ENCODE data around the gene GOLPH3L.

DNA sequence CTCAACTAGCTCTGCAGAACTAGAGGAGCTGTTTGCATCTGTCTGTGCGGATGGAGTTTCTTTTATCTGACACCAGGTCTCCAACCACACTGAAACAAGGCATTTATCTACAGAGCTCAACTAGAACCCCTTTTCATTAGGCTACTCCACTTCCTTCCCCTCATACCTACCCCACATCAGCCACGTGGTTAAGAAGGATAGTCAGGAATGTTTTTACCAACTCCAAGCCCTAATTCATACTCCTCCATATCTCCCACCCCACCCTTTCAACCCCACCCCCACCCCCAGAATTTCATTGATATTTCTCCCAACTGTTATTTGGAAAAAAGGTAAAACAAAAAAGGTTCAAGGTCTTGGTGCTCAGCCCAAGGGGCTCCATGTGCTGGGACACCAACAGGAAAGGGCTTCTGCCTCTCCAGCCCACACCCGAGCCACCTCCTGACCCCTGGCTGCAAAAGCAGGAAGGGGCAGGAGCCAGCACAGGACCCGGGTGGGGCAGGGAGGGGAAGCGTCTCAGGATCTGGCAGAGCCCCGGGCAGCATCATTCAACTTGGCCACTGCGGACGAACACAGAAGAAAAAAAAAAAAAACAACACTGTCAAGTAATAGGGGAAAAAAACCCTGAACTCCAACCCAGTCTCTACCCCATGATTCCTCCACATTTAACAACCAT lies 74.5 kb downstream of the GOLPH3L start:
- no peak for TF ChIP-seq EZH2 (IDR thresholded peaks at IDR 0.05; ENCODE audit: low read length, unreplicated experiment)
- TF ChIP-seq, protein P1, sequence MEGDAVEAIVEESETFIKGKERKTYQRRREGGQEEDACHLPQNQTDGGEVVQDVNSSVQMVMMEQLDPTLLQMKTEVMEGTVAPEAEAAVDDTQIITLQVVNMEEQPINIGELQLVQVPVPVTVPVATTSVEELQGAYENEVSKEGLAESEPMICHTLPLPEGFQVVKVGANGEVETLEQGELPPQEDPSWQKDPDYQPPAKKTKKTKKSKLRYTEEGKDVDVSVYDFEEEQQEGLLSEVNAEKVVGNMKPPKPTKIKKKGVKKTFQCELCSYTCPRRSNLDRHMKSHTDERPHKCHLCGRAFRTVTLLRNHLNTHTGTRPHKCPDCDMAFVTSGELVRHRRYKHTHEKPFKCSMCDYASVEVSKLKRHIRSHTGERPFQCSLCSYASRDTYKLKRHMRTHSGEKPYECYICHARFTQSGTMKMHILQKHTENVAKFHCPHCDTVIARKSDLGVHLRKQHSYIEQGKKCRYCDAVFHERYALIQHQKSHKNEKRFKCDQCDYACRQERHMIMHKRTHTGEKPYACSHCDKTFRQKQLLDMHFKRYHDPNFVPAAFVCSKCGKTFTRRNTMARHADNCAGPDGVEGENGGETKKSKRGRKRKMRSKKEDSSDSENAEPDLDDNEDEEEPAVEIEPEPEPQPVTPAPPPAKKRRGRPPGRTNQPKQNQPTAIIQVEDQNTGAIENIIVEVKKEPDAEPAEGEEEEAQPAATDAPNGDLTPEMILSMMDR (conservative IDR thresholded peaks at IDR 0.05; ENCODE audit: low read depth, low read length), result no peak

All from PC-3 (cell line).